K562 (cell line): Measurements from ENCODE around the gene TKTL1. TPM values are rescaled to one million over a fixed set of nuclear protein-coding genes. Genes with fewer than 3 reads are reported as not detected.

Source experiments
- ATF7 ChIP-seq: fragments of 450-650 bp; IDR thresholded peaks from 2 replicates; pipeline ENCODE4 v1.7.1; 2014; ENCODE audit warnings: mild to moderate bottlenecking, moderate library complexity
- BCOR ChIP-seq: fragments of 450-650 bp; IDR thresholded peaks from 2 replicates; pipeline ENCODE4 v1.6.1; 2016
- COPS2 ChIP-seq: fragments of 450-650 bp; conservative IDR thresholded peaks from 2 replicates; pipeline ENCODE4 v1.6.1; 2016; ENCODE audit warnings: mild to moderate bottlenecking, moderate library complexity
- CXXC5 ChIP-seq: fragments of 250-450 bp; sonication (Bioruptor Pico); IDR thresholded peaks from 2 replicates; pipeline ENCODE4 v1.8.0; 2022; ENCODE audit warnings: inconsistent platforms, mild to moderate bottlenecking, moderate library complexity
- MTF1 ChIP-seq: fragments of 250-450 bp; sonication (Bioruptor Pico); IDR thresholded peaks from 2 replicates; pipeline ENCODE4 v1.9.0; 2021; ENCODE audit warnings: moderate library complexity, mild to moderate bottlenecking, inconsistent platforms, borderline replicate concordance
- NFE2 ChIP-seq: IDR thresholded peaks from 2 replicates; pipeline ENCODE4 v1.6.1; 2014; ENCODE audit warnings: antibody characterized with exemption, low read depth
- NRF1 ChIP-seq, 2 experiments: fragments of 450-650 bp; IDR thresholded peaks in 1 of 2; conservative IDR thresholded peaks in 1 of 2; 2 replicates each; pipeline ENCODE4 v1.6.1; 2014; ENCODE audit warnings: mild to moderate bottlenecking in 2 of 2
- PHF8 ChIP-seq: fragments of 200-600 bp; sonication (generic); IDR thresholded peaks from 2 replicates; pipeline ENCODE4 v1.6.1; 2012; ENCODE audit warnings: mixed run types, mild to moderate bottlenecking, inconsistent platforms, low read length, moderate library complexity, borderline replicate concordance
- SIN3B ChIP-seq: fragments of 450-650 bp; IDR thresholded peaks from 2 replicates; pipeline ENCODE4 v1.6.1; 2017; ENCODE audit warnings: low read depth, mild to moderate bottlenecking, moderate library complexity
- USF1 ChIP-seq: sonication (generic); formaldehyde crosslinking; IDR thresholded peaks from 2 replicates; pipeline ENCODE4 v1.9.0; 2022; ENCODE audit warnings: mild to moderate bottlenecking, missing genetic modification reagents
- ZHX1 ChIP-seq: fragments of 150-350 bp; conservative IDR thresholded peaks from 2 replicates; pipeline ENCODE4 v1.6.1; 2014; ENCODE audit warnings: low read length
- ZNF561 ChIP-seq: fragments of 450-650 bp; formaldehyde crosslinking; conservative IDR thresholded peaks from 2 replicates; pipeline ENCODE4 v1.4.0; 2020; ENCODE audit warnings: mild to moderate bottlenecking, moderate library complexity
- polyA plus RNA-seq, 8 experiments: library from polyadenylated mRNA; depleted of rRNA in 4 of 8; stranded (reverse) in 5 of 8; unstranded in 3 of 8; fragments of >200 nt; fragmentation: Nextera tagmentation in 2 of 8; fragmentation: Illumina TruSeq in 1 of 8; extraction: Ambion mirVana in 2 of 8; extraction: Trizol in 1 of 8; gene quantifications; 2 replicates each; pipeline versions ENCODE4 v1.2.1 to v1.2.3, GENCODE V29; 2011 to 2014; ENCODE audit warnings: inconsistent platforms in 1 of 8, missing spikeins in 1 of 8
- total RNA-seq, 7 experiments: library from RNA; depleted of rRNA in 6 of 7; stranded (reverse); fragments of >200 nt in 6 of 7; fragmentation: Illumina TruSeq in 2 of 7; extraction: Trizol in 2 of 7; gene quantifications; 2 replicates each; pipeline versions ENCODE4 v1.2.1 to v1.2.3, GENCODE V29; 2011 to 2021; ENCODE audit warnings: low replicate concordance in 1 of 7
- TF ChIP-seq, protein P1 (sequence below), 2 experiments: IDR thresholded peaks in 1 of 2; conservative IDR thresholded peaks in 1 of 2; 2 replicates each; pipeline ENCODE4 v1.6.1; 2016; ENCODE audit warnings: low read depth in 2 of 2, mild to moderate bottlenecking in 1 of 2, missing compliant biosample characterization in 1 of 2, missing genetic modification characterization in 1 of 2, moderate library complexity in 1 of 2
- TF ChIP-seq, protein P2 (sequence below): fragments of 250-450 bp; sonication (Bioruptor Pico); IDR thresholded peaks from 2 replicates; pipeline ENCODE4 v1.5.0; 2021; ENCODE audit warnings: mild to moderate bottlenecking, moderate library complexity
- TF ChIP-seq, protein P3 (sequence below): fragments of 450-650 bp; IDR thresholded peaks from 2 replicates; pipeline ENCODE4 v1.6.1; 2014; ENCODE audit warnings: low read depth, mild to moderate bottlenecking, moderate library complexity, borderline replicate concordance

The TKTL1 gene
- total and polyA plus RNA-seq, 9 of the 15 experiments (the other 6 are each of a cell fraction or from before 2014, with no cell fraction given), result 0.18 to 0.71 (median 0.38) TPM

- TF ChIP-seq NRF1 (conservative IDR thresholded peaks at IDR 0.05 in 1 of 2, IDR thresholded peaks at IDR 0.05 in 1 of 2) (peak; percentile 94 to 95), PHF8 (peak; percentile 87; the same call in 1 of the 2 replicates), COPS2 (no peak), BCOR (peak; percentile 51; the same call in 1 of the 2 replicates), USF1 (CRISPR knock-in tag) (peak; percentile 51; the same call in 1 of the 2 replicates), NFE2 (no peak), CXXC5 (CRISPR knock-in tag) (peak; percentile 88), ZNF561 (CRISPR knock-in tag) (no peak), SIN3B (peak; percentile 56; the same call in 1 of the 2 replicates), MTF1 (CRISPR knock-in tag) (no peak), ATF7 (peak; percentile 90), ZHX1 (0 out of 2 replicates have a peak, but pooled peaks have one; percentile 71)
- TF ChIP-seq, protein P1, sequence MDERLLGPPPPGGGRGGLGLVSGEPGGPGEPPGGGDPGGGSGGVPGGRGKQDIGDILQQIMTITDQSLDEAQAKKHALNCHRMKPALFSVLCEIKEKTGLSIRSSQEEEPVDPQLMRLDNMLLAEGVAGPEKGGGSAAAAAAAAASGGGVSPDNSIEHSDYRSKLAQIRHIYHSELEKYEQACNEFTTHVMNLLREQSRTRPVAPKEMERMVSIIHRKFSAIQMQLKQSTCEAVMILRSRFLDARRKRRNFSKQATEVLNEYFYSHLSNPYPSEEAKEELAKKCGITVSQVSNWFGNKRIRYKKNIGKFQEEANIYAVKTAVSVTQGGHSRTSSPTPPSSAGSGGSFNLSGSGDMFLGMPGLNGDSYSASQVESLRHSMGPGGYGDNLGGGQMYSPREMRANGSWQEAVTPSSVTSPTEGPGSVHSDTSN (CRISPR knock-in tag; IDR thresholded peaks at IDR 0.05; ENCODE audit: low read depth), result no peak
- TF ChIP-seq, protein P1 (tag; conservative IDR thresholded peaks at IDR 0.05; ENCODE audit: low read depth), result no peak
- TF ChIP-seq, protein P2, sequence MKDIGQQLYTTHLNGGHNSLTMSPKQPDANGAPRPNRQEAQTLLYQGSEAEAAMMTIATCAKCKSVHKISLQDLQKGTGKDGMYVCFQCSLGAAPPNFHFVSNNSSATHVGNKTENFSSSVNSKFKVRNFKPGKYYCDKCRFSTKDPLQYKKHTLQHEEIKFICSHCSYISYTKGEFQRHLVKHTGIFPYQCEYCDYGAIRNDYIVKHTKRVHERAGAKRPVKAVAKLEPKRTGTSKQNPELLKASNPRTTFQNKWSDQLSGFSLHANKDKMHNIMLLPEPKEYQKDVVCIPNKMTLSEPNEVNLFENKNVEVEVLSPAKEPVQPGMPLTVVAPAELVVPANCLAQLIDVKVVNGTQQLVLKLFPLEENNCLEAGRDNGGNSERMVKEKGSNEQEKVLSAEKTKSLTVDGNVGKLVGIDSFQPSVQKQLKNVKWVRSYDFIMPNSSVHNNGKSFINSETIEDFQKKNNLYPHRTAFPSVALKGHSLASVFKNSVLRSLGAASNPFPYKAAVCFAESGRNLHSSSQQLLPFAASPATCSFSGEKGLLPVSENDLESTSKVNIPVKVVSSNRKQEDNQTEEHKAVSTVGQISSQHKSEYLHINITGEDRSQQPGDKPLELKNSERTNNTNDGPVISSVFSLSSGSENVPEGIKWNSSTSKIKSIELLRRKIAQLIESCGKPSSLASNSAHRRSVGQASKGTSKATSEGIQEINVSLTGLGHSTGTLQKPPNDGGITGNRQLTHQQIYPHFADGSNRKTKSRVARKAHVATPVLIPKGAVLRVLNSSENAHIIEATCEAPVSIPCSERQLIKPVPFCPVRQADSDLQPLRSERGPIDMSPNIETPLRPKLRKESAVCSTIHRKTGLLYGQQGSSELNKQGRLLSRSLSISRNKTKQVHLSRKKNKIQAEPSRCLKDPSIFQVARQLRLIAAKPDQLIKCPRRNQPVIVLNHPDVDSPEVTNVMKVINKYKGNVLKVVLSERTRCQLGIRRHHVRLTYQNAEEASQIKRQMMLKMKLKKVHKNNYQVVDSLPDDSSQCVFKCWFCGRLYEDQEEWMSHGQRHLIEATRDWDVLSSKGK, result no peak
- TF ChIP-seq, protein P3, sequence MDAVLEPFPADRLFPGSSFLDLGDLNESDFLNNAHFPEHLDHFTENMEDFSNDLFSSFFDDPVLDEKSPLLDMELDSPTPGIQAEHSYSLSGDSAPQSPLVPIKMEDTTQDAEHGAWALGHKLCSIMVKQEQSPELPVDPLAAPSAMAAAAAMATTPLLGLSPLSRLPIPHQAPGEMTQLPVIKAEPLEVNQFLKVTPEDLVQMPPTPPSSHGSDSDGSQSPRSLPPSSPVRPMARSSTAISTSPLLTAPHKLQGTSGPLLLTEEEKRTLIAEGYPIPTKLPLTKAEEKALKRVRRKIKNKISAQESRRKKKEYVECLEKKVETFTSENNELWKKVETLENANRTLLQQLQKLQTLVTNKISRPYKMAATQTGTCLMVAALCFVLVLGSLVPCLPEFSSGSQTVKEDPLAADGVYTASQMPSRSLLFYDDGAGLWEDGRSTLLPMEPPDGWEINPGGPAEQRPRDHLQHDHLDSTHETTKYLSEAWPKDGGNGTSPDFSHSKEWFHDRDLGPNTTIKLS, result peak; percentile 77
Observed at GRCh38 chrX:154378799-154379568, 83.4 kb downstream of the TKTL1 start, which contains the start of gene EMD (continued).
